K562 (cell line): ENCODE measurements around the gene RSPRY1. TPM values are rescaled to one million over a fixed set of nuclear protein-coding genes. Genes with fewer than 3 reads are reported as not detected.

ENCODE experiments used
- ATAC-seq: fragments of 200-7000 bp; cut with Tn5 transposase; 3 replicates; pipeline ENCODE4 v1.9.1; 2020; ENCODE audit warnings: moderate library complexity
- BruUV-seq: library from RNA; stranded (reverse); fragments of 400-500 nt; replicated peaks from 2 replicates; lab custom pipeline; 2021; lab: Mats Ljungman, UMichigan
- CTCF ChIA-PET: fragments of 300-600 bp; formaldehyde crosslinking; extraction: SDS; loops from one replicate; lab custom pipeline; 2021; ENCODE audit warnings: low intra/inter-chr PET ratio; lab: Yijun Ruan, JAX
- POLR2A ChIA-PET: fragments of 300-600, 350-650 bp; sonication (Branson Sonifier 250); formaldehyde crosslinking; extraction: SDS; loops from one replicate; lab custom pipeline; 2021; ENCODE audit warnings: antibody characterized with exemption, inconsistent platforms; lab: Yijun Ruan, JAX
- DNase-seq, 4 experiments: peaks; one replicate each; pipeline versions ENCODE4 v3.0.0 to v3.0.0-alpha.2; 2011 to 2018; ENCODE audit warnings: low spot score in 3 of 4, mixed read lengths in 3 of 4; ENCODE audit errors: extremely low read depth in 1 of 4
- FAIRE-seq: peaks from 2 replicates; lab custom pipeline; 2011; peaks lifted over from hg19 to GRCh38; lab: Jason Lieb, UNC
- H2AFZ ChIP-seq: 2 replicates; pipeline ENCODE4 v1.6.0; 2011; ENCODE audit warnings: low read depth, low read length, control low read depth, inconsistent platforms
- H3K27ac ChIP-seq: fragments of 200-600 bp; 3 replicates; pipeline ENCODE4 v1.8.0; 2011; ENCODE audit warnings: low read depth, mild to moderate bottlenecking, control low read depth, inconsistent platforms, low read length, moderate library complexity, mixed read lengths; ENCODE audit errors: extremely low read depth
- H3K27me3 ChIP-seq, 2 experiments: fragments of 300-600 bp in 1 of 2; 2 replicates in 1 of 2; 3 replicates in 1 of 2; pipeline versions ENCODE4 v1.6.0 to v1.8.0; 2011; ENCODE audit warnings: inconsistent platforms in 2 of 2, low read length in 2 of 2, mild to moderate bottlenecking in 1 of 2, mixed read lengths in 1 of 2, moderate library complexity in 1 of 2; ENCODE audit not compliant: control insufficient read depth in 2 of 2, insufficient read depth in 2 of 2
- H3K36me3 ChIP-seq: fragments of 300-600 bp; 3 replicates; pipeline ENCODE4 v1.8.0; 2011; ENCODE audit warnings: mild to moderate bottlenecking, low read length, inconsistent platforms; ENCODE audit not compliant: control insufficient read depth, insufficient read depth
- H3K4me1 ChIP-seq, 2 experiments: fragments of 200-600 bp in 1 of 2; replicated peaks in 1 of 2; 2 replicates in 1 of 2; 3 replicates in 1 of 2; pipeline versions ENCODE4 v1.5.1 to v1.8.0; 2011; ENCODE audit warnings: inconsistent platforms in 2 of 2, low read length in 2 of 2, mild to moderate bottlenecking in 1 of 2, mixed read lengths in 1 of 2, moderate library complexity in 1 of 2; ENCODE audit not compliant: control insufficient read depth in 2 of 2, insufficient read depth in 2 of 2
- H3K4me2 ChIP-seq: 2 replicates; pipeline ENCODE4 v1.6.1; 2011; ENCODE audit warnings: low read length, control low read depth, inconsistent platforms, mixed read lengths; ENCODE audit not compliant: insufficient read depth
- H3K4me3 ChIP-seq: fragments of 200-600 bp; sonication (generic), shearing (Covaris generic); 2 replicates; pipeline ENCODE4 v1.5.1; 2016; ENCODE audit warnings: control low read depth, inconsistent platforms
- H3K79me2 ChIP-seq: fragments of 200-600 bp; 3 replicates; pipeline ENCODE4 v1.8.0; 2011; ENCODE audit warnings: low read length, inconsistent platforms; ENCODE audit not compliant: control insufficient read depth, insufficient read depth
- H3K9ac ChIP-seq, 2 experiments: 2 replicates each; pipeline versions ENCODE4 v1.6.0 to v1.6.1; 2011; ENCODE audit warnings: low read depth in 2 of 2, low read length in 2 of 2, control low read depth in 1 of 2, inconsistent platforms in 1 of 2, mild to moderate bottlenecking in 1 of 2, mixed read lengths in 1 of 2; ENCODE audit not compliant: insufficient read depth in 1 of 2
- H3K9me1 ChIP-seq: one replicate; pipeline ENCODE4 v1.6.0; 2011; ENCODE audit warnings: inconsistent platforms, mild to moderate bottlenecking, low read length, moderate library complexity; ENCODE audit not compliant: control insufficient read depth, insufficient read depth
- H3K9me3 ChIP-seq: replicated peaks from 2 replicates; pipeline ENCODE4 v1.5.1; 2011; ENCODE audit warnings: low read depth, low read length, inconsistent platforms; ENCODE audit not compliant: control insufficient read depth, insufficient read depth
- H4K20me1 ChIP-seq: replicated peaks from 2 replicates; pipeline ENCODE4 v1.6.1; 2011; ENCODE audit warnings: low read length, inconsistent platforms, mixed read lengths; ENCODE audit not compliant: control insufficient read depth, insufficient read depth
- ATF7 ChIP-seq: fragments of 450-650 bp; IDR thresholded peaks from 2 replicates; pipeline ENCODE4 v1.7.1; 2014; ENCODE audit warnings: mild to moderate bottlenecking, moderate library complexity
- CC2D1A ChIP-seq: fragments of 450-650 bp; IDR thresholded peaks from 2 replicates; pipeline ENCODE4 v1.6.1; 2017; ENCODE audit warnings: mild to moderate bottlenecking
- EP300 ChIP-seq: IDR thresholded peaks from 2 replicates; pipeline ENCODE4 v1.6.1; 2012; ENCODE audit warnings: low read length, improper control_type of control experiment
- KAT7 ChIP-seq: sonication (generic); formaldehyde crosslinking; IDR thresholded peaks from 2 replicates; pipeline ENCODE4 v1.8.0; 2022; ENCODE audit warnings: missing genetic modification reagents, mild to moderate bottlenecking, borderline replicate concordance
- MEIS2 ChIP-seq: fragments of 450-650 bp; IDR thresholded peaks from 2 replicates; pipeline ENCODE4 v1.6.1; 2014; ENCODE audit warnings: mild to moderate bottlenecking; ENCODE audit not compliant: partially characterized antibody
- RCOR1 ChIP-seq, 2 experiments: IDR thresholded peaks; 2 replicates each; pipeline ENCODE4 v1.6.1; 2012; ENCODE audit warnings: low read depth in 2 of 2, low read length in 2 of 2, borderline replicate concordance in 1 of 2, improper control_type of control experiment in 1 of 2
- ZNF354B ChIP-seq: fragments of 250-450 bp; sonication (Bioruptor Pico); IDR thresholded peaks from 2 replicates; pipeline ENCODE4 v1.4.0; 2020
- WGBS: fragments of 100-300 bp; shearing (Covaris generic); methylation state at CpG from one replicate; pipeline ENCODE4 v1.1.6; 2016; ENCODE audit warnings: low coverage, mixed read lengths; ENCODE audit not compliant: insufficient coverage; ENCODE audit errors: missing lambda C conversion rate; 5-methylcytosine and 5-hydroxymethylcytosine counted together
- in situ Hi-C: fragments of 300-500 bp; cut with MboI; formaldehyde crosslinking; loops from 4 replicates; pipeline ENCODE4 v1.15.0; 2018; ENCODE audit warnings: inconsistent platforms, mixed read lengths
- intact Hi-C: fragments of 100-400 bp; cut with micrococcal nuclease; formaldehyde crosslinking; loops from 2 replicates; pipeline ENCODE4 v1.14.2; 2022
- polyA plus RNA-seq, 8 experiments: library from polyadenylated mRNA; depleted of rRNA in 4 of 8; stranded (reverse) in 5 of 8; unstranded in 3 of 8; fragments of >200 nt; fragmentation: Nextera tagmentation in 2 of 8; fragmentation: Illumina TruSeq in 1 of 8; extraction: Ambion mirVana in 2 of 8; extraction: Trizol in 1 of 8; gene quantifications; 2 replicates each; pipeline versions ENCODE4 v1.2.1 to v1.2.3, GENCODE V29; 2011 to 2014; ENCODE audit warnings: inconsistent platforms in 1 of 8, missing spikeins in 1 of 8
- total RNA-seq, 7 experiments: library from RNA; depleted of rRNA in 6 of 7; stranded (reverse); fragments of >200 nt in 6 of 7; fragmentation: Illumina TruSeq in 2 of 7; extraction: Trizol in 2 of 7; gene quantifications; 2 replicates each; pipeline versions ENCODE4 v1.2.1 to v1.2.3, GENCODE V29; 2011 to 2021; ENCODE audit warnings: low replicate concordance in 1 of 7
- TF ChIP-seq, protein P1 (sequence below): sonication (generic); formaldehyde crosslinking; IDR thresholded peaks from 2 replicates; pipeline ENCODE4 v1.8.0; 2022; ENCODE audit warnings: missing genetic modification reagents, mild to moderate bottlenecking, borderline replicate concordance

Gene RSPRY1
- total and polyA plus RNA-seq, 9 of the 15 experiments (the other 6 are each of a cell fraction or from before 2014, with no cell fraction given), result 10.2 to 27.8 (median 20.8) TPM

DNA sequence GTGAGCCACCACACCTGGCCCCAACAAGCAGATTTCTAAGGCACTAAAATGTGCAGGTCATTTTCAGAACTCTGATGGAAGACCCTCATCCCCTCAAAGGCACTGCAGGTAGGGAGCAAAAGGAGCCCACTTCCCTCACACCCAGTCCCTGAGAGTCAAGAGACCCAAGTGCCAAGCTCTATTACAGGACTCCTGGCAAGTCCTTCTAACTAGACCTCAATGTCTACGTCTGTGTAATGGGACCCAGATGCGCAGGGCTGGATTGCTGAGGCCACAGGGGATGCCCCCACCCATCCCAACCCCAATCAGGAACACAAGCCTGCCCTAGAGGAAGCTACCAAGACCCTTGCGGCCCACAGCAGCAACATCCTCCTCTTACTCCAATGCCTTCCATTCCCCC lies 95.7 kb downstream of the RSPRY1 start:
- ChIA-PET CTCF (no interaction called here), POLR2A (no interaction called here)
- in situ Hi-C loops, result no loop called here
- no peak for DNase-seq
- 57% methylated on average over 3 of the region's 3 CpGs for WGBS
- Histone ChIP-seq H3K4me1 (peaks cover 9 to 22% of the 10 kb centered on the region in 2 experiments; a peak in 4 of 5 replicates), H3K36me3 (no peaks in the 10 kb centered on the region), H3K9me3 (no peaks in the 10 kb centered on the region), H3K27ac (no peak overlapping the region), H3K9me1 (no peaks in the 10 kb centered on the region), H4K20me1 (0 out of 2 replicates have a peak, but pooled peaks cover 3% of the 10 kb centered on the region), H3K27me3 (peaks cover 4 to 19% of the 10 kb centered on the region in 2 experiments; a peak in 4 of 5 replicates), H3K79me2 (no peaks in the 10 kb centered on the region), H3K4me3 (no peak overlapping the region), H3K4me2 (no peak overlapping the region), H3K9ac (no peak overlapping the region), H2AFZ (no peak overlapping the region)
- ATAC-seq, result no peak
- no TSS peak for BruUV-seq
- intact Hi-C loops, result no loop called here
- FAIRE-seq, result no peak
- TF ChIP-seq ATF7 (no peak), KAT7 (CRISPR knock-in tag) (no peak), ZNF354B (CRISPR knock-in tag) (no peak), CC2D1A (no peak), EP300 (no peak), MEIS2 (no peak), RCOR1 (IDR thresholded peaks at IDR 0.05; ENCODE audit: borderline replicate concordance in 1 of 2, low read depth in 2 of 2, low read length in 2 of 2) (no peak)
- TF ChIP-seq, protein P1, sequence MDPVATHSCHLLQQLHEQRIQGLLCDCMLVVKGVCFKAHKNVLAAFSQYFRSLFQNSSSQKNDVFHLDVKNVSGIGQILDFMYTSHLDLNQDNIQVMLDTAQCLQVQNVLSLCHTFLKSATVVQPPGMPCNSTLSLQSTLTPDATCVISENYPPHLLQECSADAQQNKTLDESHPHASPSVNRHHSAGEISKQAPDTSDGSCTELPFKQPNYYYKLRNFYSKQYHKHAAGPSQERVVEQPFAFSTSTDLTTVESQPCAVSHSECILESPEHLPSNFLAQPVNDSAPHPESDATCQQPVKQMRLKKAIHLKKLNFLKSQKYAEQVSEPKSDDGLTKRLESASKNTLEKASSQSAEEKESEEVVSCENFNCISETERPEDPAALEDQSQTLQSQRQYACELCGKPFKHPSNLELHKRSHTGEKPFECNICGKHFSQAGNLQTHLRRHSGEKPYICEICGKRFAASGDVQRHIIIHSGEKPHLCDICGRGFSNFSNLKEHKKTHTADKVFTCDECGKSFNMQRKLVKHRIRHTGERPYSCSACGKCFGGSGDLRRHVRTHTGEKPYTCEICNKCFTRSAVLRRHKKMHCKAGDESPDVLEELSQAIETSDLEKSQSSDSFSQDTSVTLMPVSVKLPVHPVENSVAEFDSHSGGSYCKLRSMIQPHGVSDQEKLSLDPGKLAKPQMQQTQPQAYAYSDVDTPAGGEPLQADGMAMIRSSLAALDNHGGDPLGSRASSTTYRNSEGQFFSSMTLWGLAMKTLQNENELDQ (CRISPR knock-in tag), result no peak
